Small intestine (tissue), 16 donors: ENCODE results near the gene AQP12B. TPM values are rescaled to one million over a fixed set of nuclear protein-coding genes. Genes with fewer than 3 reads are reported as not detected.
"Not testable (repeated sequence)": the region's sequence is repeated elsewhere in the genome, so short reads cannot be mapped to it uniquely, and the experiment has no call there.

Experiments
- DNase-seq, 2 donors: peaks; one replicate each; pipeline versions ENCODE4 v3.0.0 to v3.0.0-alpha.2; 2013
- FAIRE-seq: peaks from 2 replicates; lab custom pipeline; 2012; peaks lifted over from hg19 to GRCh38; lab: Jason Lieb, UNC
- H3K27ac ChIP-seq, 3 donors: one replicate each; pipeline ENCODE4 v1.5.1; 2013; ENCODE audit warnings: low read length in 2 of 3, mild to moderate bottlenecking in 2 of 3, control low read depth in 1 of 3, inconsistent platforms in 1 of 3, low read depth in 1 of 3, moderate library complexity in 1 of 3
- H3K27me3 ChIP-seq, 3 donors: one replicate each; pipeline ENCODE4 v1.6.1; 2013; ENCODE audit warnings: low read length in 3 of 3, inconsistent platforms in 1 of 3; ENCODE audit not compliant: control insufficient read depth in 3 of 3, insufficient read depth in 3 of 3
- H3K36me3 ChIP-seq, 3 donors: one replicate each; pipeline ENCODE4 v1.6.1; 2013; ENCODE audit warnings: low read length in 3 of 3, inconsistent platforms in 1 of 3, low read depth in 1 of 3, mild to moderate bottlenecking in 1 of 3, moderate library complexity in 1 of 3; ENCODE audit not compliant: control insufficient read depth in 3 of 3, insufficient read depth in 2 of 3
- H3K4me1 ChIP-seq, 3 donors: one replicate each; pipeline ENCODE4 v1.6.1; 2013; ENCODE audit warnings: low read length in 2 of 3, inconsistent platforms in 1 of 3, low read depth in 1 of 3, mild to moderate bottlenecking in 1 of 3, moderate library complexity in 1 of 3; ENCODE audit not compliant: control insufficient read depth in 3 of 3, insufficient read depth in 2 of 3
- H3K4me3 ChIP-seq, 3 donors: one replicate each; pipeline ENCODE4 v1.5.1; 2013; ENCODE audit warnings: low read length in 3 of 3, control low read depth in 1 of 3, inconsistent platforms in 1 of 3, low read depth in 1 of 3, mild to moderate bottlenecking in 1 of 3, moderate library complexity in 1 of 3
- H3K9me3 ChIP-seq, 2 donors: one replicate each; pipeline ENCODE4 v1.6.1; 2013; ENCODE audit warnings: low read depth in 1 of 2, low read length in 1 of 2; ENCODE audit not compliant: control insufficient read depth in 2 of 2, insufficient read depth in 1 of 2
- WGBS, 3 donors: extraction: QIAGEN DNeasy Blood & Tissue Kit; methylation state at CpG; one replicate each; pipeline ENCODE4 v1.1.7; 2013; 5-methylcytosine and 5-hydroxymethylcytosine counted together
- long read RNA-seq, 10 donors: transcript quantifications; one replicate each; lab custom pipeline, GENCODE V29; 2026
- polyA plus RNA-seq, 4 donors: library from polyadenylated mRNA; stranded (reverse) in 3 of 4; unstranded in 1 of 4; fragments of 200-250 nt in 3 of 4; fragments of 120-200 nt in 1 of 4; gene quantifications; one replicate each; pipeline versions ENCODE4 v1.2.1 to v1.2.3, GENCODE V29; 2013
- donor health status: healthy with polysubstance abuse.
- donor health status: control.
- donor health status: control.
- donor health status: Bipolar disorder and iron deficiency.
- donor health status: healthy.

AQP12B gene
- polyA plus RNA-seq, result 10 to 100 TPM in 1 of 4 donors, 1 to 10 TPM in 1, not detected in 2; 1.3 to 11.5 TPM
- long read RNA-seq, donor 1, result 0 reads
- long read RNA-seq, donor 2, result 0 reads
- long read RNA-seq, donor 3, result 0 reads
- long read RNA-seq, donor 4, result 0 reads
- long read RNA-seq, donor 5, result 0 reads
- long read RNA-seq, donor 6, result 0 reads
- long read RNA-seq, donor 7, result 0 reads
- long read RNA-seq, donor 8, result 0 reads
- long read RNA-seq, donor 9, result 0 reads
- long read RNA-seq, donor 10, result 0 reads

GRCh38 chr2:240682431-240683224 is at the start of gene AQP12B:
AQP12B (minus strand) TSS chr2:240682885; CDS start chr2:240682837, 48 bp downstream.
- peak in 1 of 2 donors; percentile 11 for DNase-seq
- FAIRE-seq, result not testable (repeated sequence)

GRCh38 chr2:240732184-240732583 is 49.5 kb upstream of the AQP12B start:
- Histone ChIP-seq H3K36me3 (no peaks in the 10 kb centered on the region), H3K4me1 (no peaks in the 10 kb centered on the region), H3K4me3 (no peak overlapping the region), H3K27ac (no peak overlapping the region), H3K9me3 (no peaks in the 10 kb centered on the region), H3K27me3 (no peaks in the 10 kb centered on the region)
- WGBS, 3 donors, result 73 to 79% (median 74%) methylated on average over 5 of the region's 5 CpGs
- no peak for FAIRE-seq
- DNase-seq, result no peak

More at GRCh38 chr2:240682431-240683224, at the start of gene AQP12B:
- H3K27me3 ChIP-seq, H3K9me3 ChIP-seq, H3K36me3 ChIP-seq: not testable (repeated sequence)
- WGBS, 3 donors, result 62 to 74% (median 67%) methylated on average over 16 to 35 of the region's 37 CpGs
- Histone ChIP-seq H3K4me1 (peaks cover 0 to 20% (median 2%) of the 10 kb centered on the region in 3 donors), H3K4me3 (peak within 1 kb of the TSS in 1 of 3 donors; percentile 50), H3K27ac (peak within 1 kb of the TSS in 1 of 3 donors; percentile 20)

- DNase-seq (no peak), FAIRE-seq (no peak)
- H3K9me3 ChIP-seq, result no peaks in the 10 kb centered on the region
- WGBS, 3 donors, result 10 to 35% (median 24%) methylated on average over 2 to 9 of the region's 9 CpGs
- H3K36me3 ChIP-seq, result no peaks in the 10 kb centered on the region
- no peak overlapping the region for H3K4me3 ChIP-seq
- H3K27ac ChIP-seq, result no peak overlapping the region
- H3K27me3 ChIP-seq, result no peaks in the 10 kb centered on the region
- H3K4me1 ChIP-seq, result no peaks in the 10 kb centered on the region
Observed at GRCh38 chr2:240731178-240731545, 48.5 kb upstream of the AQP12B start.

- DNase-seq, result no peak
- 73 to 77% (median 76%) methylated on average over 10 of the region's 10 CpGs for WGBS, 3 donors
Observed at GRCh38 chr2:240730501-240731177, 48.0 kb upstream of the AQP12B start.

GRCh38 chr2:240728827-240729226 is 46.1 kb upstream of the AQP12B start:
- Histone ChIP-seq H3K36me3 (no peaks in the 10 kb centered on the region), H3K27me3 (no peaks in the 10 kb centered on the region), H3K4me3 (no peak overlapping the region), H3K27ac (no peak overlapping the region), H3K4me1 (no peaks in the 10 kb centered on the region), H3K9me3 (no peaks in the 10 kb centered on the region)
- no peak for FAIRE-seq
- 68 to 75% (median 74%) methylated on average over 7 of the region's 7 CpGs for WGBS, 3 donors
- DNase-seq, result no peak

More at GRCh38 chr2:240730501-240731177, 48.0 kb upstream of the AQP12B start:
- H3K4me3 ChIP-seq, result no peak overlapping the region
- H3K9me3 ChIP-seq, result no peaks in the 10 kb centered on the region
- H3K27ac ChIP-seq, result no peak overlapping the region
- H3K27me3 ChIP-seq, result no peaks in the 10 kb centered on the region
- H3K36me3 ChIP-seq, result no peaks in the 10 kb centered on the region
- no peak for FAIRE-seq
- no peaks in the 10 kb centered on the region for H3K4me1 ChIP-seq

GRCh38 chr2:240728361-240728760 is 45.7 kb upstream of the AQP12B start:
- no peak overlapping the region for H3K27ac ChIP-seq
- FAIRE-seq (no peak), DNase-seq (no peak)
- WGBS, 3 donors, result 88 to 93% (median 92%) methylated on average over 10 of the region's 10 CpGs
- H3K4me1 ChIP-seq, result no peaks in the 10 kb centered on the region
- no peaks in the 10 kb centered on the region for H3K9me3 ChIP-seq
- no peaks in the 10 kb centered on the region for H3K27me3 ChIP-seq
- H3K36me3 ChIP-seq, result no peaks in the 10 kb centered on the region
- no peak overlapping the region for H3K4me3 ChIP-seq

GRCh38 chr2:240727913-240728312 is 45.2 kb upstream of the AQP12B start:
- Histone ChIP-seq H3K27ac (no peak overlapping the region), H3K36me3 (no peaks in the 10 kb centered on the region), H3K27me3 (no peaks in the 10 kb centered on the region), H3K4me1 (no peaks in the 10 kb centered on the region), H3K9me3 (no peaks in the 10 kb centered on the region), H3K4me3 (no peak overlapping the region)
- FAIRE-seq (no peak), DNase-seq (no peak)
- WGBS, 3 donors, result 76 to 85% (median 80%) methylated on average over 15 of the region's 15 CpGs

- Histone ChIP-seq H3K9me3 (no peaks in the 10 kb centered on the region), H3K27me3 (no peaks in the 10 kb centered on the region), H3K4me3 (no peak overlapping the region), H3K4me1 (no peaks in the 10 kb centered on the region), H3K36me3 (no peaks in the 10 kb centered on the region), H3K27ac (no peak overlapping the region)
- no peak for FAIRE-seq
- no peak for DNase-seq
- WGBS, 3 donors, result 79 to 84% (median 80%) methylated on average over 14 of the region's 14 CpGs
Observed at GRCh38 chr2:240727439-240727838, 44.8 kb upstream of the AQP12B start.
